HepG2 (cell line): ENCODE results near the gene PARM1. TPM values are rescaled to one million over a fixed set of nuclear protein-coding genes. Genes with fewer than 3 reads are reported as not detected.

Experiments
- ATAC-seq: fragments of 200-7000 bp; cut with Tn5 transposase; 3 replicates; pipeline ENCODE4 v1.9.1; 2020; ENCODE audit warnings: mild to moderate bottlenecking, moderate library complexity
- BruUV-seq: library from RNA; stranded (reverse); fragments of 400-500 nt; replicated peaks from 2 replicates; lab custom pipeline; 2021; lab: Mats Ljungman, UMichigan
- CTCF ChIA-PET: fragments of 300-600 bp; formaldehyde crosslinking; extraction: SDS; loops from one replicate; lab custom pipeline; 2021; ENCODE audit warnings: low total read pairs, inconsistent platforms, low intra/inter-chr PET ratio; lab: Yijun Ruan, JAX
- POLR2A ChIA-PET: fragments of 350-600 bp; sonication (Branson Sonifier 250); formaldehyde crosslinking; loops from one replicate; lab custom pipeline; 2020; ENCODE audit warnings: antibody characterized with exemption, inconsistent platforms; lab: Yijun Ruan, JAX
- DNase-seq: peaks from one replicate; pipeline ENCODE4 v3.0.0-alpha.2; 2015; ENCODE audit warnings: low spot score
- FAIRE-seq: peaks from 3 replicates; lab custom pipeline; 2011; peaks lifted over from hg19 to GRCh38; lab: Jason Lieb, UNC
- H2AFZ ChIP-seq: one replicate; pipeline ENCODE4 v1.6.1; 2011; ENCODE audit warnings: low read length, inconsistent platforms
- H3K27ac ChIP-seq: fragments of 300-600 bp; 3 replicates; pipeline ENCODE4 v1.8.0; 2011; ENCODE audit warnings: mixed run types, mild to moderate bottlenecking, mixed read lengths, low read length, inconsistent platforms; ENCODE audit not compliant: insufficient read depth; ENCODE audit errors: extremely low read length
- H3K27me3 ChIP-seq, 2 experiments: fragments of 200-600 bp in 1 of 2; 2 replicates in 1 of 2; 3 replicates in 1 of 2; pipeline versions ENCODE4 v1.6.0 to v1.8.0; 2011; ENCODE audit warnings: low read length in 2 of 2, mild to moderate bottlenecking in 2 of 2, moderate library complexity in 2 of 2, inconsistent platforms in 1 of 2; ENCODE audit not compliant: insufficient read depth in 2 of 2, control insufficient read depth in 1 of 2
- H3K36me3 ChIP-seq, 2 experiments: fragments of 200-600 bp in 1 of 2; replicated peaks in 1 of 2; 2 replicates in 1 of 2; 3 replicates in 1 of 2; pipeline versions ENCODE4 v1.5.1 to v1.8.0; 2011; ENCODE audit warnings: low read length in 2 of 2, inconsistent platforms in 1 of 2; ENCODE audit not compliant: insufficient read depth in 2 of 2, control insufficient read depth in 1 of 2
- H3K4me1 ChIP-seq: 2 replicates; pipeline ENCODE4 v1.5.1; 2012; ENCODE audit warnings: low read length, inconsistent platforms; ENCODE audit not compliant: insufficient read depth
- H3K4me2 ChIP-seq: 2 replicates; pipeline ENCODE4 v1.6.0; 2011; ENCODE audit warnings: low read depth, low read length, inconsistent platforms
- H3K4me3 ChIP-seq, 3 experiments: fragments of 200-600 bp in 1 of 3; sonication (generic), shearing (Covaris generic) in 1 of 3; replicated peaks in 1 of 3; 2 replicates each; pipeline ENCODE4 v1.5.1; 2011 to 2016; ENCODE audit warnings: low read length in 3 of 3, inconsistent platforms in 2 of 3, low read depth in 2 of 3, mild to moderate bottlenecking in 2 of 3, control low read depth in 1 of 3, mixed read lengths in 1 of 3; ENCODE audit not compliant: insufficient read depth in 1 of 3
- H3K79me2 ChIP-seq: one replicate; pipeline ENCODE4 v1.6.1; 2011; ENCODE audit warnings: low read length, inconsistent platforms; ENCODE audit not compliant: insufficient read depth
- H3K9ac ChIP-seq: 2 replicates; pipeline ENCODE4 v1.6.0; 2011; ENCODE audit warnings: mild to moderate bottlenecking, low read depth, low read length, inconsistent platforms; ENCODE audit not compliant: insufficient read depth
- H3K9me3 ChIP-seq: 2 replicates; pipeline ENCODE4 v1.5.1; 2012; ENCODE audit warnings: mild to moderate bottlenecking, low read length
- H4K20me1 ChIP-seq: 2 replicates; pipeline ENCODE4 v1.6.0; 2011; ENCODE audit warnings: inconsistent platforms, mild to moderate bottlenecking, low read length, moderate library complexity; ENCODE audit not compliant: insufficient read depth
- HNF4A ChIP-seq: sonication (generic); formaldehyde crosslinking; IDR thresholded peaks from 2 replicates; pipeline ENCODE4 v1.4.0; 2020; ENCODE audit warnings: missing genetic modification reagents
- MAFF ChIP-seq: IDR thresholded peaks from 2 replicates; pipeline ENCODE4 v1.6.1; 2011; ENCODE audit warnings: low read depth, low read length, improper control_type of control experiment
- TP53 ChIP-seq: sonication (generic); formaldehyde crosslinking; conservative IDR thresholded peaks from 2 replicates; pipeline ENCODE4 v1.4.0; 2020; ENCODE audit warnings: missing genetic modification reagents
- ZNF460 ChIP-seq: sonication (generic); formaldehyde crosslinking; IDR thresholded peaks from 2 replicates; pipeline ENCODE4 v1.5.1; 2020; ENCODE audit warnings: missing genetic modification reagents, mild to moderate bottlenecking, borderline replicate concordance
- WGBS: methylation state at CpG from one replicate; pipeline ENCODE4 v1.1.6; 2017; ENCODE audit warnings: low lambda C conversion rate; 5-methylcytosine and 5-hydroxymethylcytosine counted together
- in situ Hi-C: cut with HindIII; loops from 2 replicates; pipeline ENCODE4 v1.10.0; 2017; ENCODE audit warnings: low pct_unique_long_range_greater_than_20kb; ENCODE audit not compliant: extremely low pct_ligation_motif_present
- intact Hi-C: fragments of 100-400 bp; cut with micrococcal nuclease; formaldehyde crosslinking; loops from one replicate; pipeline ENCODE4 v1.10.0; 2022; ENCODE audit not compliant: unreplicated experiment
- polyA plus RNA-seq, 8 experiments: library from polyadenylated mRNA; depleted of rRNA in 3 of 8; stranded (reverse) in 7 of 8; unstranded in 1 of 8; fragments of >200 nt; fragmentation: Illumina TruSeq in 4 of 8; extraction: Trizol in 4 of 8; gene quantifications; 2 replicates each; pipeline versions ENCODE4 v1.2.1 to v1.2.3, GENCODE V29; 2011 to 2016; ENCODE audit warnings: low read depth in 4 of 8, missing spikeins in 1 of 8, mixed read lengths in 1 of 8; ENCODE audit not compliant: insufficient read depth in 1 of 8
- total RNA-seq, 5 experiments: library from RNA; depleted of rRNA; stranded (reverse); fragments of >200 nt; fragmentation: Illumina TruSeq; extraction: Trizol; gene quantifications; 2 replicates each; pipeline ENCODE4 v1.2.3, GENCODE V29; 2016; ENCODE audit warnings: low read depth in 1 of 5
- TF ChIP-seq, protein P1 (sequence below): sonication (generic); formaldehyde crosslinking; IDR thresholded peaks from 2 replicates; pipeline ENCODE4 v1.9.0; 2022; ENCODE audit warnings: low read depth, missing genetic modification reagents

PARM1 gene
- total and polyA plus RNA-seq, 2 of the 13 experiments (the other 11 are each of a cell fraction or from before 2014, with no cell fraction given): not detected

DNA sequence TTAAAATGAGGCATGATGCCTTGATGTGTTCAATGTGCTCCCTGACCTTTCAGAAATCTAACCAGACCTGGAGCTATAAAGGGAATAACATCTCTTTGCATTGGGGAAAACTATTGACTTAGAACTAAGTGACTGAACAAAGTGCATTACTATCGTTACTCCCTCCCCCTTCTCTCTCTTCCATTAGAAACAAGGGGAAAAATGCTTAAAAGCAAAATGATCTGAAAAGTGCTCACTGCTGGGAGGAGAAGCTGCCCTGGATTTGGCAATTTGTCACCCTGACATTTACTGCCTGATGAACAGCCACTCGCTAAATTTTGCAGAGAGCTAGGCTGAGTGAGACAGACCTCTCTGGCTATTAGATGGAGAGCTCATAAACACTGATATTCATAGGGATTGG, 48.6 kb upstream of the PARM1 start:
- no peak for FAIRE-seq
- H3K4me3 ChIP-seq: no peak overlapping the region
- POLR2A ChIA-PET: no interaction called here
- DNase-seq: peak; percentile 11
- H4K20me1 ChIP-seq: 0 out of 2 replicates have a peak, but pooled peaks cover 2% of the 10 kb centered on the region
- no peak overlapping the region for H2AFZ ChIP-seq
- in situ Hi-C loops: no loop called here
- peak; percentile 68 for ATAC-seq
- intact Hi-C loops: no loop called here
- no peaks in the 10 kb centered on the region for H3K9me3 ChIP-seq
- no TSS peak for BruUV-seq
- no peak overlapping the region for H3K4me2 ChIP-seq
- H3K36me3 ChIP-seq: no peaks in the 10 kb centered on the region
- CTCF ChIA-PET: no interaction called here
- WGBS: 5% methylated on average over 2 of the region's 2 CpGs
- no peaks in the 10 kb centered on the region for H3K27me3 ChIP-seq
- TF ChIP-seq MAFF (no peak), HNF4A (CRISPR knock-in tag) (peak; percentile 37; the same call in 1 of the 2 replicates), ZNF460 (CRISPR knock-in tag) (no peak)
- peaks cover 11% of the 10 kb centered on the region; the same call in 1 of the 2 replicates for H3K4me1 ChIP-seq
- no peak overlapping the region; the same call in 1 of the 2 replicates for H3K9ac ChIP-seq
- H3K27ac ChIP-seq: no peak overlapping the region
- no peaks in the 10 kb centered on the region for H3K79me2 ChIP-seq

DNA sequence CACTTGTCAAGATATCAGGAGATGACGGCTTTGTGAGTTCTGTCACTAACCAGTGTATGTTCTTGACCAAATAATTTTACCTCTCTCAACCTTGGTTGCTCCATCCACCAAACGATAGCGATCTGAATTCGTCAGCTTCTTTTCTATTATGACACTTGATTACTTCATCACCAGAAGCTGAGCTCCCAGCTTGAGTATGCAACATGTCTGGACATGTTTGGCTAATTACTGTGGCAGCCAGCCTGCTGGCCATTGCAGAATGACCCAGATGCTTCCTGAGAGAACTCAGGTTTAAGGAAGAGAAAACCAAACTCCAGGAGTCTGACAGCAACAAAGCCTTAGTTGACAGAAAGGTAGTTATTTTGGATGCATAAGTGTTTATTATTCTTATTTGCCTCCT, 46.4 kb upstream of the PARM1 start:
- Histone ChIP-seq H3K79me2 (no peaks in the 10 kb centered on the region), H3K27ac (no peak overlapping the region), H3K4me3 (no peak overlapping the region), H3K27me3 (no peaks in the 10 kb centered on the region), H3K9me3 (no peaks in the 10 kb centered on the region), H2AFZ (no peak overlapping the region), H4K20me1 (no peaks in the 10 kb centered on the region), H3K4me1 (peaks cover 28% of the 10 kb centered on the region), H3K9ac (no peak overlapping the region), H3K4me2 (no peak overlapping the region), H3K36me3 (no peaks in the 10 kb centered on the region)
- ATAC-seq (no peak), DNase-seq (no peak), FAIRE-seq (no peak)
- POLR2A ChIA-PET: no interaction called here
- intact Hi-C loops: no loop called here
- in situ Hi-C loops: no loop called here
- BruUV-seq: no TSS peak
- 74% methylated on average over 4 of the region's 4 CpGs for WGBS
- CTCF ChIA-PET: no interaction called here
- TF ChIP-seq TP53 (CRISPR knock-in tag): peak; percentile 97
- TF ChIP-seq, protein P1, sequence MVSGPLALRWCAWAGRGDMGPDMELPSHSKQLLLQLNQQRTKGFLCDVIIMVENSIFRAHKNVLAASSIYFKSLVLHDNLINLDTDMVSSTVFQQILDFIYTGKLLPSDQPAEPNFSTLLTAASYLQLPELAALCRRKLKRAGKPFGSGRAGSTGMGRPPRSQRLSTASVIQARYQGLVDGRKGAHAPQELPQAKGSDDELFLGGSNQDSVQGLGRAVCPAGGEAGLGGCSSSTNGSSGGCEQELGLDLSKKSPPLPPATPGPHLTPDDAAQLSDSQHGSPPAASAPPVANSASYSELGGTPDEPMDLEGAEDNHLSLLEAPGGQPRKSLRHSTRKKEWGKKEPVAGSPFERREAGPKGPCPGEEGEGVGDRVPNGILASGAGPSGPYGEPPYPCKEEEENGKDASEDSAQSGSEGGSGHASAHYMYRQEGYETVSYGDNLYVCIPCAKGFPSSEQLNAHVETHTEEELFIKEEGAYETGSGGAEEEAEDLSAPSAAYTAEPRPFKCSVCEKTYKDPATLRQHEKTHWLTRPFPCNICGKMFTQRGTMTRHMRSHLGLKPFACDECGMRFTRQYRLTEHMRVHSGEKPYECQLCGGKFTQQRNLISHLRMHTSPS (CRISPR knock-in tag): no peak
